Measurements from ENCODE around the gene PPP1R10. TPM values are rescaled to one million over a fixed set of nuclear protein-coding genes. Genes with fewer than 3 reads are reported as not detected.

The PPP1R10 gene
- total RNA-seq, 2 experiments from 2014 or later: 140 to 151 TPM

- Mint-ChIP-seq H3K4me3 (peak overlapping the region; percentile 95), H3K36me3 (peaks cover 55% of the 10 kb centered on the region), H3K4me1 (peaks cover 39% of the 10 kb centered on the region), H3K27me3 (no peaks in the 10 kb centered on the region), H3K9me3 (no peaks in the 10 kb centered on the region), H3K27ac (peak overlapping the region; percentile 98)
- DNase-seq: no peak
- no peak for ATAC-seq (ENCODE audit: low read depth)
- POLR2A ChIA-PET: interaction anchor here (0.6 to 4.8 kb wide), 20 partner anchors 10 to 161 kb away, joined by 3 to 75 read pairs (median 7); partner anchors contain the start of genes ABCF1, ATAT1, DHX16 and FLOT1
Observed at GRCh38 chr6:30615958-30616810, 859 bp downstream of the PPP1R10 start.

GRCh38 chr6:30615219-30615957, 1.7 kb downstream of the PPP1R10 start:
- H3K36me3 Mint-ChIP-seq: peaks cover 53% of the 10 kb centered on the region
- no peak for ATAC-seq (ENCODE audit: low read depth)
- DNase-seq: no peak
- H3K27me3 Mint-ChIP-seq: no peaks in the 10 kb centered on the region
- H3K4me3 Mint-ChIP-seq: peak overlapping the region; percentile 95
- H3K4me1 Mint-ChIP-seq: peaks cover 43% of the 10 kb centered on the region
- POLR2A ChIA-PET: interaction anchor here (0.6 to 4.8 kb wide), 42 partner anchors 9 to 967 kb away, joined by 3 to 75 read pairs (median 4); partner anchors contain the start of genes ABCF1, ATAT1, DHX16 and FLOT1
- H3K27ac Mint-ChIP-seq: peak overlapping the region; percentile 98
- H3K9me3 Mint-ChIP-seq: no peaks in the 10 kb centered on the region

GRCh38 chr6:30614843-30615218, 2.2 kb downstream of the PPP1R10 start:
- peak; percentile 55 for DNase-seq
- peaks cover 56% of the 10 kb centered on the region for H3K36me3 Mint-ChIP-seq
- H3K4me1 Mint-ChIP-seq: peaks cover 48% of the 10 kb centered on the region
- H3K27me3 Mint-ChIP-seq: no peaks in the 10 kb centered on the region
- ATAC-seq (ENCODE audit: low read depth): peak; percentile 50
- POLR2A ChIA-PET: interaction anchor here (0.6 to 4.8 kb wide), 35 partner anchors 10 to 968 kb away, joined by 3 to 75 read pairs (median 4); partner anchors contain the start of genes ABCF1, ATAT1, DHX16 and FLOT1
- no peaks in the 10 kb centered on the region for H3K9me3 Mint-ChIP-seq
- peak overlapping the region; percentile 95 for H3K4me3 Mint-ChIP-seq
- H3K27ac Mint-ChIP-seq: peak overlapping the region; percentile 98

GRCh38 chr6:30614044-30614842, 2.8 kb downstream of the PPP1R10 start:
- DNase-seq (no peak), ATAC-seq (ENCODE audit: low read depth) (no peak)
- H3K36me3 Mint-ChIP-seq: peaks cover 55% of the 10 kb centered on the region
- H3K4me1 Mint-ChIP-seq: peaks cover 50% of the 10 kb centered on the region
- no peaks in the 10 kb centered on the region for H3K9me3 Mint-ChIP-seq
- no peaks in the 10 kb centered on the region for H3K27me3 Mint-ChIP-seq
- POLR2A ChIA-PET: interaction anchor here (0.6 to 4.8 kb wide), 44 partner anchors 9 to 968 kb away, joined by 3 to 75 read pairs (median 4); partner anchors contain the start of genes ABCF1, ATAT1, DHX16 and FLOT1
- peak overlapping the region; percentile 98 for H3K27ac Mint-ChIP-seq
- peak overlapping the region; percentile 95 for H3K4me3 Mint-ChIP-seq

GRCh38 chr6:30613251-30614043, 3.6 kb downstream of the PPP1R10 start:
- POLR2A ChIA-PET: interaction anchor here (0.6 to 4.8 kb wide), 17 partner anchors 14 to 400 kb away, joined by 3 to 69 read pairs (median 3); partner anchors contain the start of genes ABCF1, DHX16, PRR3 and TRIM26
- Mint-ChIP-seq H3K4me3 (peak overlapping the region; percentile 95), H3K36me3 (peaks cover 60% of the 10 kb centered on the region), H3K9me3 (no peaks in the 10 kb centered on the region), H3K27ac (peak overlapping the region; percentile 71), H3K27me3 (no peaks in the 10 kb centered on the region), H3K4me1 (peaks cover 49% of the 10 kb centered on the region)
- no peak for ATAC-seq (ENCODE audit: low read depth)
- no peak for DNase-seq

GRCh38 chr6:30612687-30613248, 4.3 kb downstream of the PPP1R10 start:
- H3K9me3 Mint-ChIP-seq: no peaks in the 10 kb centered on the region
- peaks cover 49% of the 10 kb centered on the region for H3K4me1 Mint-ChIP-seq
- peaks cover 62% of the 10 kb centered on the region for H3K36me3 Mint-ChIP-seq
- POLR2A ChIA-PET: interaction anchor here (0.6 to 4.8 kb wide), 15 partner anchors 11 to 1061 kb away, joined by 3 to 69 read pairs (median 3); partner anchors contain the start of genes ABCF1, DHX16, PRR3 and TRIM26
- DNase-seq (no peak), ATAC-seq (ENCODE audit: low read depth) (no peak)
- H3K4me3 Mint-ChIP-seq: no peak overlapping the region
- peak overlapping the region; percentile 43 for H3K27ac Mint-ChIP-seq
- H3K27me3 Mint-ChIP-seq: no peaks in the 10 kb centered on the region

GRCh38 chr6:30612213-30612612, 4.8 kb downstream of the PPP1R10 start:
- H3K36me3 Mint-ChIP-seq: peaks cover 66% of the 10 kb centered on the region
- peak overlapping the region; percentile 15 for H3K4me3 Mint-ChIP-seq
- H3K4me1 Mint-ChIP-seq: peaks cover 53% of the 10 kb centered on the region
- no peak overlapping the region for H3K27ac Mint-ChIP-seq
- DNase-seq: no peak
- H3K9me3 Mint-ChIP-seq: no peaks in the 10 kb centered on the region
- POLR2A ChIA-PET: interaction anchor here (0.6 to 4.8 kb wide), 7 partner anchors 11 to 1061 kb away, joined by 3 to 69 read pairs (median 5); partner anchors contain the start of genes ABCF1 and TUBB
- no peak for ATAC-seq (ENCODE audit: low read depth)
- no peaks in the 10 kb centered on the region for H3K27me3 Mint-ChIP-seq

GRCh38 chr6:30611856-30612194, 5.2 kb downstream of the PPP1R10 start:
- ATAC-seq (ENCODE audit: low read depth) (no peak), DNase-seq (no peak)
- POLR2A ChIA-PET: interaction anchor here (2.5 to 4.8 kb wide), 2 partner anchors 12 to 119 kb away, joined by 11 to 69 read pairs; no protein-coding TSS in a partner anchor
- Mint-ChIP-seq H3K27ac (no peak overlapping the region), H3K4me3 (no peak overlapping the region), H3K36me3 (peaks cover 62% of the 10 kb centered on the region), H3K9me3 (no peaks in the 10 kb centered on the region), H3K4me1 (peaks cover 51% of the 10 kb centered on the region), H3K27me3 (no peaks in the 10 kb centered on the region)

- no peak overlapping the region for H3K4me3 Mint-ChIP-seq
- H3K9me3 Mint-ChIP-seq: no peaks in the 10 kb centered on the region
- POLR2A ChIA-PET: interaction anchor here (1.2 to 4.8 kb wide), 3 partner anchors 12 to 41 kb away, joined by 4 to 69 read pairs (median 11); partner anchors contain the start of gene ABCF1
- DNase-seq (no peak), ATAC-seq (ENCODE audit: low read depth) (no peak)
- H3K4me1 Mint-ChIP-seq: peaks cover 53% of the 10 kb centered on the region
- H3K27me3 Mint-ChIP-seq: no peaks in the 10 kb centered on the region
- peaks cover 62% of the 10 kb centered on the region for H3K36me3 Mint-ChIP-seq
- peak overlapping the region; percentile 40 for H3K27ac Mint-ChIP-seq
Observed at GRCh38 chr6:30611150-30611855, 5.7 kb downstream of the PPP1R10 start.

GRCh38 chr6:30610065-30610464, 7.0 kb downstream of the PPP1R10 start:
- Mint-ChIP-seq H3K27me3 (no peaks in the 10 kb centered on the region), H3K27ac (peak overlapping the region; percentile 49), H3K9me3 (no peaks in the 10 kb centered on the region), H3K4me1 (peaks cover 54% of the 10 kb centered on the region), H3K36me3 (peaks cover 58% of the 10 kb centered on the region), H3K4me3 (no peak overlapping the region)
- ATAC-seq (ENCODE audit: low read depth) (no peak), DNase-seq (no peak)
- POLR2A ChIA-PET: interaction anchor here (0.6 to 1.6 kb wide), 3 partner anchors 10 to 39 kb away, joined by 3 to 11 read pairs (median 4); partner anchors contain the start of gene ABCF1

- Mint-ChIP-seq H3K27me3 (no peaks in the 10 kb centered on the region), H3K4me1 (peaks cover 24% of the 10 kb centered on the region), H3K4me3 (no peak overlapping the region), H3K36me3 (peaks cover 48% of the 10 kb centered on the region), H3K27ac (no peak overlapping the region), H3K9me3 (no peaks in the 10 kb centered on the region)
- ATAC-seq (ENCODE audit: low read depth) (no peak), DNase-seq (no peak)
- POLR2A ChIA-PET: interaction anchor here (1.1 kb wide), 1 partner anchor 33 kb away, joined by 3 read pairs; the partner anchor contains the start of gene ABCF1
Observed at GRCh38 chr6:30603961-30604360, 13.1 kb downstream of the PPP1R10 start.

All from activated naive CD8-positive, alpha-beta T cell treated with anti-CD3 and anti-CD28 coated beads, Interleukin-2, amount 10 ng/mL, durations not matched to agents 7 days and 5 days (primary cell).